BLaER1 treated with 17β-estradiol and CSF1 and Interleukin-3, amounts not matched to agents 10 nM and 100 nM (cell line): ENCODE results near the gene NSMCE1.
"Not testable (repeated sequence)": the region's sequence is repeated elsewhere in the genome, so short reads cannot be mapped to it uniquely, and the experiment has no call there.

ENCODE experiments used
- H3K27ac ChIP-seq, 11 experiments: shearing (Covaris generic); formaldehyde crosslinking; 2 replicates each; pipeline ENCODE4 v1.8.1; 2022
- H3K27me3 ChIP-seq, 11 experiments: shearing (Covaris generic); formaldehyde crosslinking; 2 replicates each; pipeline ENCODE4 v1.8.1; 2022
- H3K36me3 ChIP-seq, 11 experiments: shearing (Covaris generic); formaldehyde crosslinking; 2 replicates each; pipeline ENCODE4 v1.8.1; 2022
- H3K4me1 ChIP-seq, 10 experiments: shearing (Covaris generic); formaldehyde crosslinking; 2 replicates each; pipeline ENCODE4 v1.8.1; 2022
- H3K4me2 ChIP-seq, 11 experiments: shearing (Covaris generic); formaldehyde crosslinking; 2 replicates each; pipeline ENCODE4 v1.8.1; 2022
- H3K4me3 ChIP-seq, 10 experiments: shearing (Covaris generic); formaldehyde crosslinking; 2 replicates each; pipeline ENCODE4 v1.8.1; 2022
- H3K9ac ChIP-seq, 11 experiments: shearing (Covaris generic); formaldehyde crosslinking; 2 replicates each; pipeline ENCODE4 v1.8.1; 2022
- H3K9me3 ChIP-seq, 11 experiments: shearing (Covaris generic); formaldehyde crosslinking; replicated peaks in 1 of 11; 2 replicates each; pipeline ENCODE4 v1.8.1; 2022
- H4K20me1 ChIP-seq, 11 experiments: shearing (Covaris generic); formaldehyde crosslinking; 2 replicates each; pipeline ENCODE4 v1.8.1; 2022
- Cebpa-rat ChIP-seq, 11 experiments: shearing (Covaris generic); IDR thresholded peaks; 2 replicates each; pipeline ENCODE4 v1.8.1; 2022

Gene NSMCE1

GRCh38 chr16:27291722-27292240 lies 23.2 kb upstream of the NSMCE1 start:
- no peaks in the 10 kb centered on the region for H3K36me3 ChIP-seq
- no peak for TF ChIP-seq Cebpa-rat (IDR thresholded peaks at IDR 0.05)

GRCh38 chr16:27291106-27291505 lies 22.5 kb upstream of the NSMCE1 start:
- Histone ChIP-seq H3K36me3 (no peaks in the 10 kb centered on the region), H4K20me1 (no peaks in the 10 kb centered on the region), H3K4me3 (no peak overlapping the region), H3K9me3 (peaks cover 0 to 9% (median 0%) of the 10 kb centered on the region in 11 experiments; a peak in 5 of 22 replicates), H3K27me3 (no peaks in the 10 kb centered on the region), H3K27ac (no peak overlapping the region), H3K9ac (no peak overlapping the region), H3K4me2 (no peak overlapping the region), H3K4me1 (peaks cover 0 to 25% (median 11%) of the 10 kb centered on the region in 10 experiments; a peak in 18 of 20 replicates)
- TF ChIP-seq Cebpa-rat (IDR thresholded peaks at IDR 0.05), result no peak

More at GRCh38 chr16:27291722-27292240, 23.2 kb upstream of the NSMCE1 start:
- Histone ChIP-seq H3K9me3 (peaks cover 0 to 9% (median 0%) of the 10 kb centered on the region in 11 experiments; a peak in 5 of 22 replicates), H3K4me1 (peaks cover 0 to 18% (median 4%) of the 10 kb centered on the region in 10 experiments; a peak in 14 of 20 replicates), H3K4me2 (no peak overlapping the region), H3K4me3 (no peak overlapping the region), H3K27me3 (no peaks in the 10 kb centered on the region), H3K27ac (no peak overlapping the region), H4K20me1 (no peaks in the 10 kb centered on the region), H3K9ac (no peak overlapping the region)

- no peak overlapping the region for H3K27ac ChIP-seq
- no peak overlapping the region for H3K4me3 ChIP-seq
- no peak overlapping the region for H3K4me2 ChIP-seq
- peaks cover 0 to 9% (median 0%) of the 10 kb centered on the region in 11 experiments; a peak in 5 of 22 replicates for H3K9me3 ChIP-seq
- H3K9ac ChIP-seq, result no peak overlapping the region
- no peaks in the 10 kb centered on the region for H3K36me3 ChIP-seq
- H4K20me1 ChIP-seq, result no peaks in the 10 kb centered on the region
- H3K27me3 ChIP-seq, result no peaks in the 10 kb centered on the region
- H3K4me1 ChIP-seq, result peaks cover 0 to 30% (median 17%) of the 10 kb centered on the region in 10 experiments; a peak in 18 of 20 replicates
- no peak for TF ChIP-seq Cebpa-rat (IDR thresholded peaks at IDR 0.05)
Measured at GRCh38 chr16:27290562-27290961, 22.0 kb upstream of the NSMCE1 start.

GRCh38 chr16:27289669-27290068 lies 21.1 kb upstream of the NSMCE1 start:
- H3K4me3 ChIP-seq, result no peak overlapping the region
- H3K9ac ChIP-seq, result no peak overlapping the region
- H3K4me2 ChIP-seq, result no peak overlapping the region
- no peaks in the 10 kb centered on the region for H4K20me1 ChIP-seq
- TF ChIP-seq Cebpa-rat (IDR thresholded peaks at IDR 0.05), result no peak
- no peaks in the 10 kb centered on the region for H3K36me3 ChIP-seq
- peaks cover 0 to 9% (median 0%) of the 10 kb centered on the region in 11 experiments; a peak in 5 of 22 replicates for H3K9me3 ChIP-seq
- no peaks in the 10 kb centered on the region for H3K27me3 ChIP-seq
- H3K27ac ChIP-seq, result no peak overlapping the region
- H3K4me1 ChIP-seq, result peaks cover 0 to 39% (median 19%) of the 10 kb centered on the region in 10 experiments; a peak in 18 of 20 replicates

- H3K4me3 ChIP-seq, H4K20me1 ChIP-seq, H3K9ac ChIP-seq, H3K27ac ChIP-seq, H3K27me3 ChIP-seq, H3K9me3 ChIP-seq, H3K36me3 ChIP-seq: not testable (repeated sequence)
- Histone ChIP-seq H3K4me1 (peaks cover 0 to 42% (median 19%) of the 10 kb centered on the region in 10 experiments; a peak in 18 of 20 replicates), H3K4me2 (peak overlapping the region in 3 of 11 experiments; percentile 65 to 90 (median 76); a peak in 6 of 22 replicates)
Measured at GRCh38 chr16:27288313-27288712, 19.7 kb upstream of the NSMCE1 start.

GRCh38 chr16:27287887-27288286 lies 19.3 kb upstream of the NSMCE1 start:
- no peaks in the 10 kb centered on the region for H3K27me3 ChIP-seq
- no peak for TF ChIP-seq Cebpa-rat (IDR thresholded peaks at IDR 0.05)
- H4K20me1 ChIP-seq, result no peaks in the 10 kb centered on the region
- H3K9me3 ChIP-seq, result peaks cover 0 to 9% (median 0%) of the 10 kb centered on the region in 11 experiments; a peak in 5 of 22 replicates
- H3K4me1 ChIP-seq, result peaks cover 0 to 42% (median 19%) of the 10 kb centered on the region in 10 experiments; a peak in 18 of 20 replicates
- H3K4me2 ChIP-seq, result peak overlapping the region in 4 of 11 experiments; percentile 10 to 90 (median 70); a peak in 7 of 22 replicates
- no peak overlapping the region for H3K4me3 ChIP-seq
- peak overlapping the region in 1 of 11 experiments; percentile 78; a peak in 2 of 22 replicates for H3K27ac ChIP-seq
- no peak overlapping the region for H3K9ac ChIP-seq
- no peaks in the 10 kb centered on the region for H3K36me3 ChIP-seq

GRCh38 chr16:27287051-27287811 lies 18.7 kb upstream of the NSMCE1 start:
- Histone ChIP-seq H3K27ac (peak overlapping the region in 7 of 11 experiments; percentile 3 to 78 (median 57); a peak in 12 of 22 replicates), H3K36me3 (no peaks in the 10 kb centered on the region), H4K20me1 (no peaks in the 10 kb centered on the region), H3K9me3 (peaks cover 0 to 9% (median 0%) of the 10 kb centered on the region in 11 experiments; a peak in 5 of 22 replicates), H3K27me3 (no peaks in the 10 kb centered on the region), H3K9ac (peak overlapping the region in 3 of 11 experiments; percentile 4 to 52 (median 11); a peak in 3 of 22 replicates), H3K4me2 (peak overlapping the region in 7 of 11 experiments; percentile 54 to 90 (median 76); a peak in 12 of 22 replicates), H3K4me1 (peaks cover 0 to 42% (median 19%) of the 10 kb centered on the region in 10 experiments; a peak in 18 of 20 replicates), H3K4me3 (no peak overlapping the region)
- TF ChIP-seq Cebpa-rat (IDR thresholded peaks at IDR 0.05), result no peak

- Histone ChIP-seq H3K9me3 (peaks cover 0 to 9% (median 0%) of the 10 kb centered on the region in 11 experiments; a peak in 5 of 22 replicates), H3K27ac (peak overlapping the region in 7 of 11 experiments; percentile 3 to 78 (median 57); a peak in 12 of 22 replicates), H3K36me3 (no peaks in the 10 kb centered on the region), H4K20me1 (no peaks in the 10 kb centered on the region), H3K4me3 (no peak overlapping the region), H3K4me1 (peaks cover 2 to 42% (median 19%) of the 10 kb centered on the region in 10 experiments), H3K4me2 (peak overlapping the region in 9 of 11 experiments; percentile 27 to 90 (median 65); a peak in 16 of 22 replicates), H3K27me3 (no peaks in the 10 kb centered on the region), H3K9ac (peak overlapping the region in 3 of 11 experiments; percentile 4 to 52 (median 11); a peak in 3 of 22 replicates)
- TF ChIP-seq Cebpa-rat (IDR thresholded peaks at IDR 0.05), result no peak
Measured at GRCh38 chr16:27286451-27286850, 17.9 kb upstream of the NSMCE1 start.
